Stimulated activated CD8-positive, alpha-beta memory T cell treated with anti-CD3 and anti-CD28 coated beads, Interleukin-4, amount 100 ng/mL, for 48 hours (primary cell): Measurements from ENCODE around the gene BACH2.
A peak's percentile ranks its signal among the peaks of the same experiment; 100 is the strongest.

Experiments used
- DNase-seq: peaks from one replicate; pipeline ENCODE4 v3.0.0-alpha.2; 2020

Gene BACH2

DNA sequence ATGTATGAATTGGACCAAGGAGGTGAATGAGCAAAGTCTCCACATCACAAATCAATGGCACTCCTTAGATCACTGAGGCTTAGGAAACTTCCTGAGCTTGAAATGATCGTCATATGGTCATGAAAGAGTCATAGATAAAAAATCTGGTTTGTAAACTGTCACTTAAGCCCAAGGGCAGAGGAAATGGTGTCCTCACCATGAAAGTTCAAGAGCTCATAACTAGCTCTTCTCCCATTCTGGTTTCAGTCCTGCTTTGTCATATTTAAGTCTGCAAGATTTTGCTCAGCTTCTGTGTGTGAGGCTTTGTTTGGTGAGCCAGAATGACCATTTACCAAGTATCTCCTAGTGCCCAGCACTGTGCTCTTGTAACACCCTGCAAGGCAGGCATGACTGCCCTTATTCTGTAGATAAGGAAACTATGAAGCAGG, 341.9 kb downstream of the BACH2 start:
- peak; percentile 36 for DNase-seq

DNA sequence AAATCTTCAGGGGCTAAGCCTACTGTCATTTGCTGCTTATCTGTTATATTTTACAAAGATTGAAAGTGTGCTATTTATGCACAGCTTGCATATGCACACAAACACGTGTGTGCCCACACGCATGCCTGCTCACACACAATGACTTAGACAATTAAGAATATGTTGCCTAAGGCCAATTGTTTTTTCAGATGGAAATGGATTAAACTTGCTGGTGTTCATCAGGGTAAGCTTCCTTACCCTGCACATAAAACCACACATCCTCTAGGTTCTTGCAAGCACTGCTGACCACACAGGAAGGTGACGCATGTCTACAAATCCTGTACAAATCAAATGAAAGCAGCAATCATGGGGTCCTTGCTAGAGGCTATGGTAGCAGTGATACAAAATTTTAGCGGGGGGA, 344.0 kb downstream of the BACH2 start:
- peak; percentile 63 for DNase-seq

- peak; percentile 35 for DNase-seq
These were observed 344.5 kb downstream of the BACH2 start for GRCh38 chr6:89952105-89952671.

DNA sequence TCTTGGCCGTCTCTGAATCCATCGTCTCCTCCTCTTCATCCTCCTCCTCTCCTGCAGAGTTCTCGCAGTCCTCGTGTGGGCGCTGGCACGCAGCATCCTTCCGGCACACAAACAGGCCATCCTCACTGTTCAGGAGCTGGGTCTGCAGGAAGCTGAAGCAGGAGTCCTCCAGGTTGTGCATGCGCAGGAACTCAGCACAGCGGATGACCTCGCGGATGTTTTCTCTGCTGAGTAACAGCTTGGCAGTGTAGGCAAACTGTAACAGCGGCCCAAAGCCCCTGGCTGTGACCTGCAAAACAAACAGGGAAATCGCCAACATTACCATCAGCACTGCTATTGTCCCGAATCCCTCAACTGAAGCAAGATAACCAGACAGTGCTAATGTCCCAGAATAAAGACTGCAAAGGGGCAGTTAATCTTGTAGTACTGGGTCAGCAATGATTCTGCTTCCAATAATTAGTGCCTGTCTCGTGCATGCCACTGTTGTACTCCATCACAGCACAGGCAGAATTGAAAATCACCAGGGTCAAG, 345.0 kb downstream of the BACH2 start:
- peak; percentile 23 for DNase-seq

GRCh38 chr6:89950879-89951391, 345.7 kb downstream of the BACH2 start:
- peak; percentile 10 for DNase-seq

- no peak for DNase-seq
These were observed 346.2 kb downstream of the BACH2 start for GRCh38 chr6:89950446-89950845.

- peak; percentile 23 for DNase-seq
These were observed 347.8 kb downstream of the BACH2 start for GRCh38 chr6:89948876-89949275.

GRCh38 chr6:89944826-89945407, 351.7 kb downstream of the BACH2 start:
- DNase-seq = no peak

GRCh38 chr6:89944181-89944755, 352.4 kb downstream of the BACH2 start:
- DNase-seq = peak; percentile 19

DNA sequence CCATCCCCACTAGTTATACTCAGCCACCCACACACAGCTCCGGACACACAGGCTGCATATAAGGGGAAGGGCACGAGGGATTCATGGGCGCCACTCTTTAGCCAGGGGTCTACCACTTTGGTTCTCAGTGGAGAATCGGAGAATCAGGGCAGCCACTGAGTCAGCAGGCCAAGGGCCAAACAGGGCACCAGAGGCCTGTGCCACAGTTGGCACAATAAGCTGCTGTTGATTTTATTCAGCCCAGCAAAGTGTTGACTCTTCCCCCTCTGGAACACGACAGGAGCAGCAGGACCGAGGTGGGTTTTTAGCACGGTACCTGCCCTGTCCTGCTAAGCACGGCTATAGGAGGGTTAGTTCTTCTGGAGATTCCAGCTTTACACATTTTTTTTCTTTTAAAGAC, 354.0 kb downstream of the BACH2 start:
- DNase-seq = peak; percentile 22

- DNase-seq = peak; percentile 22
These were observed 354.7 kb downstream of the BACH2 start for GRCh38 chr6:89941763-89942497.

- DNase-seq = peak; percentile 24
These were observed 355.4 kb downstream of the BACH2 start for GRCh38 chr6:89941031-89941762.

DNA sequence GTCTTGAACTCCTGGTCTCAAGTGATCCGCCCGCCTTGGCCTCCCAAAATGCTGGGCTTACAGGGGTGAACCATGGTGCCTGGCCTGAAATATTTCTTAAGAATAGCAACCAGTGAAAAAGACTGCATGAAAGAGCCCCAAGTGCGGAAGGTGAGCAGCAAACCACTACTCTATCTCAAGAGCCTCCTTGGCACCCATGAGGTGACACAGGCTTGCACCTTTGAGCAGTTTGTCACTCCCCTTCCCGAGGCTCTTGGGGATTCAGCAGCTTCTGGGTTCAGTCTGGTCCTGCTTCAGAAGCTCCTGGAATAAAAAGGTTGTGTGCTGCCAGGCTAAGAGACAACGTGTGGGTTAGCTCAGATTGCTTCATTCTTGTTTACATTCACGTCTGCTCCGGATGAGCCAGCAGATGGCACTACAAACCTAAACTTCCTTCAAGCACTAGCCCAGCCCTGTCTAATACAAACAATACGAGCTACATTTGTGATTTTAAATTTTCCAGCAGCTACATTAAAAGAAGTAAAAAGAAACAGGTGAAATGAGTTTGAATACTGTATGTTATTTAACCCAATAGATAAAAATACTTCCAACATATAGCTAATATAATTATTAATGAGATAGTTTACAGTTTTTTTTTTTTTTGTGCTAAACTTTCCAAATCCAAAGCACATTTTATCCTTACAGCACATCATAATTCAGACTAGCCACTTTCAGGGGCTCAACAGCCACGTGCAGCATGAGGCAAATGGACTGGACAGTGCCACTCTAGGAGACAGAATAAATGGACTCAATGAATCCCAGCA, 356.2 kb downstream of the BACH2 start:
- DNase-seq = peak; percentile 61

DNA sequence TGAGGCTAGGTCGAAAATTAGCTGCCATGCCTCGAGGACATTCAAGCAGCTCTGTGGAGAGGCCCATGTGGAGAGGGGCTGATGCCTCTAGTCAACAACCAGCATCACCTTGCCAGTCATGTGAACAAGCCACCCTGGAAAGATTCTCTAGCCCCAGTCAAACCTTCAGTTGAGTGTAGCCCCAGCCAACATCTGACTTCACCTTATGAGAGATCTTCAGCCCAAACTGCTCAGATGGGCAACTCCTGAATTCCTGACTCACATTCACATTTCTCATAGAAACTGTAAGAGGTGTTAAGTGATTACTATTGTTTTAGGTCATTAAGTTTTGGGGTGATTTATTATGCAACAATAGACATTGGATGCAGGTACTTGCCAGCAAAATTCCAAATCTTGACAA, 357.5 kb downstream of the BACH2 start:
- peak; percentile 25 for DNase-seq

DNA sequence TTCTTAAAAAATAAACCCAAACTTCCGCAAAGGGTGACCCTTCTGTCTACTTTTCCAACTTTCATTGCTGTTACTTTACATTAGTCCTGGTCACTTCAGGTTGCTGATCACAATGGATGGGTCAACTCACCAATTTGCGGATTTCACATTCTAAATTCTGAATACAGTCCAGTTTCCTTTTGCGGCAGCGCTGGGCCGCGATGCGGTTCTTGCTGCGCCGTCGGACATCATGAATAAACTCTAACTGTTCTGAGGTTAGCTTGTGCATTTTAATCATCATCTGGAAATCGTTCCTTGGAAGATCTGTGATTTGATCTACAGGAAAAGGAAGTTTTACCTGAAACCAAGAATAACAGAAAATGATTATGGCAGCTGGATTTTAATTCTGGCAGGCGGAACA, 358.6 kb downstream of the BACH2 start:
- DNase-seq = no peak

DNA sequence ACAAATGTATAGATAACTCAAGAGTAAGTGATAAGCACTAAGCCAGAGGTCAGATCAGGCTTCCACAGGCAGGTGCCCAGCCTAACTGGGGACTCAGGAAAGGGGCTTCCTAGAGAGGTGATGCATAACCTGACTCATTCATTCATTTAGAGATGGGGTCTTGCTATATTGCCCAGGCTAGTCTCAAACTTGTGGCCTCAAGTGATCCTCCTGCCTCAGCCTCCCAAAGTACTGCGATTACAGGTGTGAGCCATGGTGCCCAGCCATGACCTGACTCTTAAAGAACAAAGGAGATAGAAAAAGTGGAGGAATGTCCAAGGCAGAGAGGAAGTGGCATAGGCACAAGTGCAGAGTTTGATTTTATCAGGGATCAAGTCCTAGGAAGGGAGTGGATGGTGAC, 360.5 kb downstream of the BACH2 start:
- DNase-seq = no peak

GRCh38 chr6:89934685-89935366, 361.8 kb downstream of the BACH2 start:
- no peak for DNase-seq

DNA sequence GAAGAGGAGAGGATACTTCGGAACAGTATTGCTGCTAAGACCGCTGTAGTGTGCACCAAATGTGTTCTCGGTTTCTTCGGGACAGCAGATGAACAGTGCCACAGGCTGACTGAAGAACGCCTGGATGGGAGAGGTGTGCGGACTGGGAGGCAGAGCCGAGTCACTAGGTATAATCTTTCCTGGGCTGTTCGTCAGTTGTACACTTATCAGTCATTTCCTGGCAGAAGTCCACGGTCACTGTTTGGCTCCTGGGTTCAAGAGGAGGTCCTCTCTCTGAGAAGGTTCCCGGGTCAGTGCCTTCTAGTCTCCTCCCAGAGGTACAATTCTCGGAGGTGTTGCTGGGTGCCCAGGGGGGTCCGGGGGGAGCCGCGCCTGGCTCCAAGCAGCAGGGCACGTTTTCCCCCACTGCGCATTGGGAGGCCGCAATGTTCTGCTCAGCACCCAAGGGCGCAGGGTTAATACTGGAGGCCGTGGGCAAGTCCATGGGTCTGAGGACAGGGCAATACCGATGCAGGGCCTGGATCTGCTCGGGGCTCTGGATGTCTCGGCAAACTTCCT, 364.3 kb downstream of the BACH2 start:
- DNase-seq = no peak

DNA sequence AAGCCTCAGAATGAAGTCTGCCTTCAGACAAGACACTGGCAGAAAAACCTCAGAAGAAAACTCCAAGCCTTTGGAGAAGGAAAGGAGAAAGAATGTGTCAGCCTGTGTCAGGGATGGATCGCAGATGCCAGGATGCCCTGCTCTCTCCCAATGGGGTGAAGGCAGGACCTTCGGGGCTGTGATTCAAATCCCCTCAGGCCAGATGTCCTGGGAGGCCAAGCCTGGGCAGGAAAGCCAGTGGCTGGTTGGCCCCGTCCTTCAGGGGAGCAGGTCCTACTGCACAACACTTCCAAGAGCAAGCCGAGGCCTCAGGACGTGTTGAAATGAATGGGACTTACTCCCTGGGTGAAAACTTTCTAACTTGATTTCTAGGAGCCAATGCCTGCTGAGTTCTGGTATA, 365.9 kb downstream of the BACH2 start:
- DNase-seq = no peak

- no peak for DNase-seq
These were observed 368.0 kb downstream of the BACH2 start for GRCh38 chr6:89928604-89929003.
